Endodermal cell (in vitro differentiated cells): ENCODE results near the gene ZNF23. TPM values are rescaled to one million over a fixed set of nuclear protein-coding genes. Genes with fewer than 3 reads are reported as not detected.

Experiments used
- DNase-seq: peaks from one replicate; pipeline ENCODE4 v3.0.0-alpha.2; 2017
- H3K27ac ChIP-seq: 2 replicates; pipeline ENCODE4 v1.5.1; 2013; ENCODE audit warnings: mild to moderate bottlenecking, low read depth, low read length, moderate library complexity
- H3K27me3 ChIP-seq: 2 replicates; pipeline ENCODE4 v1.6.1; 2013; ENCODE audit warnings: mild to moderate bottlenecking, low read length, moderate library complexity; ENCODE audit not compliant: insufficient read depth, control insufficient read depth, poor library complexity, severe bottlenecking
- H3K36me3 ChIP-seq: 2 replicates; pipeline ENCODE4 v1.7.0; 2013; ENCODE audit warnings: mild to moderate bottlenecking, low read length, moderate library complexity; ENCODE audit not compliant: control insufficient read depth, insufficient read depth
- H3K4me1 ChIP-seq: one replicate; pipeline ENCODE4 v1.7.0; 2013; ENCODE audit warnings: low read length; ENCODE audit not compliant: control insufficient read depth, insufficient read depth
- H3K4me3 ChIP-seq: 2 replicates; pipeline ENCODE4 v1.5.1; 2013; ENCODE audit warnings: mild to moderate bottlenecking, low read length, moderate library complexity
- H3K9ac ChIP-seq: 2 replicates; pipeline ENCODE4 v1.6.1; 2013; ENCODE audit warnings: mild to moderate bottlenecking, low read length, moderate library complexity; ENCODE audit not compliant: poor library complexity, severe bottlenecking; ENCODE audit errors: extremely low read depth
- H3K9me3 ChIP-seq: 2 replicates; pipeline ENCODE4 v1.6.1; 2013; ENCODE audit warnings: mild to moderate bottlenecking, low read length, moderate library complexity; ENCODE audit not compliant: control insufficient read depth
- H3K27ac Mint-ChIP-seq: 2 replicates; pipeline ENCODE4 v1.8.0; 2020; ENCODE audit warnings: mixed read lengths
- H3K27me3 Mint-ChIP-seq: 2 replicates; pipeline ENCODE4 v1.8.0; 2021; ENCODE audit warnings: mild to moderate bottlenecking, mixed read lengths; ENCODE audit not compliant: insufficient read depth
- H3K36me3 Mint-ChIP-seq: 2 replicates; pipeline ENCODE4 v1.8.0; 2020; ENCODE audit warnings: low read depth, mixed read lengths
- H3K4me1 Mint-ChIP-seq: 2 replicates; pipeline ENCODE4 v1.8.0; 2020; ENCODE audit warnings: mixed read lengths
- H3K4me3 Mint-ChIP-seq: 2 replicates; pipeline ENCODE4 v1.8.0; 2020; ENCODE audit warnings: mild to moderate bottlenecking, moderate library complexity, mixed read lengths
- H3K9me3 Mint-ChIP-seq: 2 replicates; pipeline ENCODE4 v1.8.0; 2020; ENCODE audit warnings: mild to moderate bottlenecking, mixed read lengths
- WGBS, 2 experiments: methylation state at CpG; one replicate each; pipeline versions ENCODE4 v1.1.5 to v1.1.7; 2013; ENCODE audit warnings: missing lambda C conversion rate in 2 of 2, mixed read lengths in 1 of 2; ENCODE audit not compliant: insufficient coverage in 1 of 2, insufficient read length in 1 of 2; 5-methylcytosine and 5-hydroxymethylcytosine counted together
- total RNA-seq, 2 donors: library from RNA; stranded (reverse); fragmentation: NEBNext Ultra II Directional in 1 of 2; extraction: Animal tissue kit (Norgen Biotek cat#: 25700) in 1 of 2; gene quantifications; 2 replicates in 1 of 2; 3 replicates in 1 of 2; pipeline ENCODE4 v1.2.1, GENCODE V29; 2021
- TF ChIP-seq, protein P1 (sequence below): fragments of 200-600 bp; sonication (generic); conservative IDR thresholded peaks from 2 replicates; pipeline ENCODE4 v1.5.0; 2021; ENCODE audit warnings: antibody characterized with exemption, mild to moderate bottlenecking

ZNF23 gene
- total RNA-seq, 2 donors from 2014 or later: 9.4 to 13.6 TPM

DNA sequence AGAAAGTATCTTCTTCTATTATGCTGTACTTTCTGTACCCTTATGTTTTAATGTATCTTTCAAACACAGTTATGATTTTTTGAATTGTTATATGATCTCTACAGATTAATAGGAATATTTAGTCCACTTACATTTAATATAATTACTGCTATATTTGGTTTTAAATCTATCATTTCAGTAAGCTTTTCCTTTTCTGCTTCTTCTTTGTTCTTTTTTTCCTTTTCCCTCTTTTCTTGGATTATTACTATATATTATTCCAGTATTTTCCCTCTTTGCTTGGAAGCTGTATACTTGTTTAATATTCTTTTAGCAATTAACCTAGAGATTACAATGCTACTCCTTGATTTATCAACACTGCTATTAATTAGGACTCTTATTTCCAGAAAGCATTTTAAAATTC, 33.7 kb downstream of the ZNF23 start:
- Histone ChIP-seq H3K9ac (no peak overlapping the region), H3K27me3 (peaks cover 23% of the 10 kb centered on the region), H3K4me3 (no peak overlapping the region), H3K27ac (no peak overlapping the region), H3K4me1 (peaks cover 15% of the 10 kb centered on the region), H3K9me3 (no peaks in the 10 kb centered on the region), H3K36me3 (no peaks in the 10 kb centered on the region)
- no peak overlapping the region for H3K4me3 Mint-ChIP-seq
- no peak for DNase-seq
- TF ChIP-seq, protein P1, sequence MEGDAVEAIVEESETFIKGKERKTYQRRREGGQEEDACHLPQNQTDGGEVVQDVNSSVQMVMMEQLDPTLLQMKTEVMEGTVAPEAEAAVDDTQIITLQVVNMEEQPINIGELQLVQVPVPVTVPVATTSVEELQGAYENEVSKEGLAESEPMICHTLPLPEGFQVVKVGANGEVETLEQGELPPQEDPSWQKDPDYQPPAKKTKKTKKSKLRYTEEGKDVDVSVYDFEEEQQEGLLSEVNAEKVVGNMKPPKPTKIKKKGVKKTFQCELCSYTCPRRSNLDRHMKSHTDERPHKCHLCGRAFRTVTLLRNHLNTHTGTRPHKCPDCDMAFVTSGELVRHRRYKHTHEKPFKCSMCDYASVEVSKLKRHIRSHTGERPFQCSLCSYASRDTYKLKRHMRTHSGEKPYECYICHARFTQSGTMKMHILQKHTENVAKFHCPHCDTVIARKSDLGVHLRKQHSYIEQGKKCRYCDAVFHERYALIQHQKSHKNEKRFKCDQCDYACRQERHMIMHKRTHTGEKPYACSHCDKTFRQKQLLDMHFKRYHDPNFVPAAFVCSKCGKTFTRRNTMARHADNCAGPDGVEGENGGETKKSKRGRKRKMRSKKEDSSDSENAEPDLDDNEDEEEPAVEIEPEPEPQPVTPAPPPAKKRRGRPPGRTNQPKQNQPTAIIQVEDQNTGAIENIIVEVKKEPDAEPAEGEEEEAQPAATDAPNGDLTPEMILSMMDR: no peak
- peaks cover 63% of the 10 kb centered on the region for H3K27me3 Mint-ChIP-seq
- peaks cover 10% of the 10 kb centered on the region for H3K4me1 Mint-ChIP-seq
- no peaks in the 10 kb centered on the region for H3K36me3 Mint-ChIP-seq
- H3K9me3 Mint-ChIP-seq: no peaks in the 10 kb centered on the region
- H3K27ac Mint-ChIP-seq: no peak overlapping the region

DNA sequence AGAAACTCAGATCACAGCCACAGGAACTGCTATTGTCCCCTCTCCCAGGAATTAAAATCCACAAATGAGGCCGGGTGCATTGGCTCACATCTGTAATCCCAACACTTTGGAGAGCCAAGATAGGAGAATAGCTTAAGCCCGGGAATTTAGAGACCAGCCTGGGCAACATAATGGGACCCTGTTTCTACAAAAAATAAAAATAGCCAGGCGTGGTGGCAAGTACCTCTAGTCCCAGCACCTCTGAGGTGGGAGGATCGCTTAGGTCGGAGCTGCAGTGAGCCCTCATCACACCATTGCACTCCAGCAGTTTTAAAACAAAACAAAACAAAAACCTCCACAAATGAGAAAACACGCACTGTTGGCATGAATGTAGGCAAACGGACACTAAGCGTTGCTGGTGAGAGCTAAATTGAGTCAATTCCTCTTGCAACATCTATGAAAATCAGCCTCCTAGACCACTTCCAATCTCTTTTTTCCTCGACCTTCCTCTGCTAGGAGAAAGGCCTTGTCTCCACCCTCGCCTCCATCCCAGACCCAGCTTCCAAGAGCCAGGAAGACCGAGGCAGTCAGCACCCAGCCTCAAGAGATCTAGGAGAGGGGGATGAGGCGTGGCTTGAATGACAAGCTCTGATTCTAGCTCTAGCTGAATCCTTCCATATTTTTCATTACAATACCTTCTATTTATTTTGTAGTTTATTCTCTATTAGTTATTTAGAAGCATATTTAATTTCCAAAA, 35.0 kb downstream of the ZNF23 start:
- DNase-seq: no peak
- TF ChIP-seq, protein P1: no peak
- H3K4me3 Mint-ChIP-seq: peak overlapping the region; percentile 76
- H3K4me1 Mint-ChIP-seq: peaks cover 10% of the 10 kb centered on the region
- no peak overlapping the region for H3K9ac ChIP-seq
- no peak overlapping the region for H3K27ac ChIP-seq
- H3K9me3 Mint-ChIP-seq: no peaks in the 10 kb centered on the region
- H3K27ac Mint-ChIP-seq: peak overlapping the region; percentile 73
- 65 to 67% methylated on average over 9 to 12 of the region's 12 CpGs for WGBS, 2 experiments
- H3K9me3 ChIP-seq: no peaks in the 10 kb centered on the region
- peaks cover 15% of the 10 kb centered on the region for H3K4me1 ChIP-seq
- H3K27me3 ChIP-seq: peaks cover 28% of the 10 kb centered on the region
- no peaks in the 10 kb centered on the region for H3K36me3 Mint-ChIP-seq
- no peak overlapping the region for H3K4me3 ChIP-seq
- peaks cover 58% of the 10 kb centered on the region for H3K27me3 Mint-ChIP-seq
- no peaks in the 10 kb centered on the region for H3K36me3 ChIP-seq

DNA sequence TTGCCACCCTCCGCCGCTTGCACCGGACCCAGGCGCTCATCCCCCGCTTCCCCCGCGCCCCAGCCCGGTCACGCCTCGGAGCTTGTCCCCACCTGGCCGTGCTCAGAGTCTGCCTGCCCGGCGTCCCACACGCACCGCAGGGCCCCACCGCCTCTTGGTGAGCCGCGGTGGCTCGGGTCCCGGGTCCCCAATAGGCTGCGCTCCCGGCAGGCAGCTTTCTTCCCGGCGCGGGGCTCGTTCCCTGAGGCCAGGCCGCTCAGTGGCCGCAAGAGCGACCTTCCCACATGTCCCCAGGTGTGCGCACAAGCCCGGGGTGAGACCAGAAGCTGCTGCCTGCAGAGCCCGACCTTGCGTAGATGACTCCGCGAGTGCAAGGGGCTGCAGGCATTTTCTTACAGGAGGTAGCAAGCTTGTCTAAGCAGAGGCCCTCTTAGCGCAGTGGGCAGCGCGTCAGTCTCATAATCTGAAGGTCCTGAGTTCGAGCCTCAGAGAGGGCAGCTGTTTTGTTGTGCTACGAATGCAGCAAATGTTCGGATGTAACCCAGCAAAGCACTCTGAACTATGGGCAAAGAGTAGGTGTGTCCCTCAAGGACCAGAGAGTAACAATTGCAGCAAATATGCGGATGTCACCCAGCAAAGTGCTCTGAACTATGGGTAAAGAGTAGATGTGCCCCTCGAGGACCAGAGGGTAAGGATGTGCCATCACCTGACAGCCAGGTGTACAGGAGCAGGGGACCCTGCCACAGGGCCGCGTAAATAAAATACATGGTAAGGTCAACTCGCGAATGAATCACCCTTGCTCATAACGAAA, 35.8 kb downstream of the ZNF23 start:
- Mint-ChIP-seq H3K4me1 (peaks cover 10% of the 10 kb centered on the region), H3K27ac (peak overlapping the region; percentile 80), H3K27me3 (peaks cover 53% of the 10 kb centered on the region), H3K4me3 (peak overlapping the region; percentile 76), H3K9me3 (no peaks in the 10 kb centered on the region), H3K36me3 (no peaks in the 10 kb centered on the region)
- no peaks in the 10 kb centered on the region for H3K36me3 ChIP-seq
- no peaks in the 10 kb centered on the region for H3K9me3 ChIP-seq
- peak overlapping the region; percentile 76 for H3K4me3 ChIP-seq
- no peak overlapping the region for H3K27ac ChIP-seq
- peak; percentile 98 for DNase-seq
- H3K9ac ChIP-seq: no peak overlapping the region
- WGBS, 2 experiments: 1% methylated on average over 17 to 48 of the region's 48 CpGs
- TF ChIP-seq, protein P1: no peak
- H3K4me1 ChIP-seq: peaks cover 12% of the 10 kb centered on the region
- peaks cover 28% of the 10 kb centered on the region for H3K27me3 ChIP-seq
